ENCODE results near the gene BLOC1S4. TPM values are rescaled to one million over a fixed set of nuclear protein-coding genes. Genes with fewer than 3 reads are reported as not detected.

Gene BLOC1S4
- total and polyA plus RNA-seq, 4 donors: 8.6 to 12.5 (median 9.8) TPM

Other genes with a start within 250 kb of the BLOC1S4 start
- gene PPP2R2C, start 243.6 kb upstream of the BLOC1S4 start, total RNA-seq: 1 to 10 TPM in 1 of 2 donors, under 1 TPM in 1; 0.65 to 1.3 TPM
- gene PPP2R2C, start 243.6 kb upstream of the BLOC1S4 start, polyA plus RNA-seq: under 1 TPM in 1 of 2 donors, not detected in 1; 0.25 TPM
- 10 to 100 TPM; 44.8 to 58.0 TPM for gene MAN2B2, start 141.0 kb upstream of the BLOC1S4 start, total RNA-seq
- 10 to 100 TPM; 13.1 to 40.3 TPM for gene MAN2B2, start 141.0 kb upstream of the BLOC1S4 start, polyA plus RNA-seq
- gene MRFAP1, start 75.5 kb upstream of the BLOC1S4 start, total RNA-seq: 100 to 1,000 TPM; 244 to 263 TPM
- 100 to 1,000 TPM; 326 to 419 TPM for gene MRFAP1, start 75.5 kb upstream of the BLOC1S4 start, polyA plus RNA-seq
- 1 to 10 TPM; 1.9 to 7.2 TPM for gene S100P, start 22.3 kb upstream of the BLOC1S4 start, total RNA-seq
- gene S100P, start 22.3 kb upstream of the BLOC1S4 start, polyA plus RNA-seq: 10 to 100 TPM in 1 of 2 donors, 1 to 10 TPM in 1; 4.3 to 17.2 TPM
- 10 to 100 TPM; 38.3 to 43.6 TPM for gene MRFAP1L1, start 6.3 kb upstream of the BLOC1S4 start, total RNA-seq
- gene MRFAP1L1, start 6.3 kb upstream of the BLOC1S4 start, polyA plus RNA-seq: 10 to 100 TPM; 47.8 to 91.0 TPM
- gene KIAA0232, start 66.6 kb downstream of the BLOC1S4 start, total RNA-seq: 10 to 100 TPM; 32.0 to 38.8 TPM
- gene KIAA0232, start 66.6 kb downstream of the BLOC1S4 start, polyA plus RNA-seq: 1 to 10 TPM; 7.9 to 9.2 TPM
- 10 to 100 TPM; 33.8 to 59.7 TPM for gene TBC1D14, start 193.7 kb downstream of the BLOC1S4 start, total RNA-seq
- gene TBC1D14, start 193.7 kb downstream of the BLOC1S4 start, polyA plus RNA-seq: 10 to 100 TPM; 12.9 to 17.9 TPM